ENCODE data around the gene SGSM2.

The SGSM2 gene

DNA sequence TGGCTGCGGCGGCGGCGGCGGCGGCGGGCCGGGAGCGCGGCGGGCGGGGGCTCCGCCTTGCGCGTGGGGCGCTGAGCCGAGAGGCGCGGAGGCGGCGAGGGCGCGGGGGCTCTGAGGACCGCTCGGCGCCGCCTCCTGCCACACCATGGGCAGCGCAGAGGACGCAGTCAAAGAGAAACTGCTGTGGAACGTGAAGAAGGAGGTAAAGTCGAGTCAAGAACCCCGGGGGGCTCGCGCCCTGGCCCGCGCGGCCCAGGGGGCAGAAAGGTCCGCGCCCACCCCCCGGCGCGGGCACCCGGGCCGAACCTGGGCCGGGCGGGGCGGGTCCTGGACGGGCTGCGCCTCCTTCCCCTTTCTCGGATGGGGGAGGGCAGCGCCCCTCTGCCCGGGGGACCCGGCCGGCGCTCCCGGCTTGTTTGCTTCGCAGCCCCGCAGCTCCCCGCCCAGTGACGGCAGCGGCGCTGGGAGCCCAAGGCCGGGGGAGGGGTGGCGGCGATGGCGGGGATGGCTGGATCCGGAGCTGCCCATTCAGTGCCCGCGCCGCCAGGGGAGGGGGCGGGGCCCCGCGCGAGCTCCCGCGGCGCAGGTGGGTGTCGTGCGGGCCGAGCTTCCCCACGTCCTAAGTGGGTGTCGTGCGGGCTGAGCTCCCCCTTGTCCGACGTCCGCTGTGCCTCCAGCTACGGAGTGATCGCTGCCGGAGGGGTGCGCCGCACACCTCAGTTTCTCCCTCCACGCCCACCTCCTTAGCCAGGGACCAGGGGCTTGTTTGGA, 428 bp downstream of the SGSM2 start:
- no peak for DNase-seq (ENCODE audit: low read depth)

DNA sequence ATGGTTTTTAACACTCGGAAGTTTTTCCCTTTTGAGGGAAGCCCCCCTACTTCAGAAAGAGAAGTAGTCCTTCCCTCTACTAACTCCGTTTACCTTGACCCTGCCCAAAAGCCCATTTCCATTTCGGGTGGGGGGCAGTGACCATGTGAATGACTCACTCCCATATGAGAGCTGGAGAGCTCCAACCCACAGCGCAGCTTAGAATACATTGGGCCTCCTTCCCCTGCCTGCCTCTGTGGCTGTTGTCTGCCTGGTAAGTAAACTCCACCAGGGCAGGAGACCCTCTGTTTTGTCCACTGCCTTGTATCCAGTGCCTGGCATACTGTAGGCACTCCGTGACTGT, 985 bp downstream of the SGSM2 start:
- no peak for DNase-seq (ENCODE audit: low read depth)

DNA sequence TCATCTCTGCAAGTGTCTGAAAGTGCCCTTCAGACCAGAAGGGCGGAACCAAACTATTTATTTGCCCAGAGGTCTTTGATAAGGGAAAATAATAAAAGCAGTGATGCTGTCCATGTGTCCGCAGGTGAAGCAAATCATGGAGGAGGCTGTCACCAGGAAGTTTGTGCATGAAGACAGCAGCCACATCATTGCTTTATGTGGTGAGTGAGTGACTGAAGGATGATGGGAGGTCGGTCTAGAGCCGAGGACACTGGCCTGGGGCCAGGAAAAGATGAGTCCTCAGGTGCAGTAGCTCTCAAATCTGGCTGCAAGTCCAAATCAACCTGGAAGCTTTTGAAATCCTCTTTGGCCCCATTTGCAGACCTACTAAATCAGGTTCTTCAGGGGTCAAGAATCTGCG, 6.1 kb downstream of the SGSM2 start:
- DNase-seq (ENCODE audit: low read depth), result no peak

DNA sequence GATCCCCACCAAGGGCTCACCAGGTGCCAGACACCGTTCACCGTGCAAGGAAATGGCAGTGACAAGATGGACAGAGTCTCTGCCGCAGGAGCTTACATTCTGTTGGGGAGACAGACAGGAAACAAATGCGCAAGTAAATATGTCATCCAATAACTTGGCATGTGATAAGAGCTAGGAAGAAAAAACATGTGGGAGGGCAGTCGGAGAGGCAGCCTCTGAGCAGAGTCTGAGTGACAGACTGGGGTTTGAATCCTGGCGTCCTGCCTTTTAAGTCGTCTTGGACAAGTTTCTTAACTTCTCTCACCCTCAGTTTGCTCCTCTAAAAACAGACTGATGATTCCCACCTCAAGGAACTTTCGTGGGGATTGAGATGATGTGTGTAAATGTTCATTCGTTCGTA, 7.2 kb downstream of the SGSM2 start:
- DNase-seq (ENCODE audit: low read depth), result no peak

DNA sequence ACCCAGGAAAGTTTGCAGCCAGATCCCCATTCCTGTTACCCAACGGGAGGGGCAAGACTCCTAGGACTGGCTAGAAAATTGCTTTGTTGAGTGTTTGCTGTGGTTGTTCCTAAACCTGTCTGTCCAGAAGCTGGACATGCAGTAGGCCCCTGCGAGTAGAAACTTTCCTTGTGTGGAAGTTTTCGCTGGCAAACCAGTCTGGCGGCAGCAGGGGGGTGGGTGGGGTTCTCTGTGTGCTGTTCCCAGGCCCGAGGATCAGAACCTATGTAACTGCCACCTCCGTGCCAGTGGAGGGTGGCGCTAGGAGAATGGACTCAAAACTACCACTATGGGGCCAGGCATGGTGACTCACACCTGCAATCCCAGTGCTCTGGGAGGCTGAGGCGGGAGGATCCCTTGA, 9.2 kb downstream of the SGSM2 start:
- no peak for DNase-seq (ENCODE audit: low read depth)

DNA sequence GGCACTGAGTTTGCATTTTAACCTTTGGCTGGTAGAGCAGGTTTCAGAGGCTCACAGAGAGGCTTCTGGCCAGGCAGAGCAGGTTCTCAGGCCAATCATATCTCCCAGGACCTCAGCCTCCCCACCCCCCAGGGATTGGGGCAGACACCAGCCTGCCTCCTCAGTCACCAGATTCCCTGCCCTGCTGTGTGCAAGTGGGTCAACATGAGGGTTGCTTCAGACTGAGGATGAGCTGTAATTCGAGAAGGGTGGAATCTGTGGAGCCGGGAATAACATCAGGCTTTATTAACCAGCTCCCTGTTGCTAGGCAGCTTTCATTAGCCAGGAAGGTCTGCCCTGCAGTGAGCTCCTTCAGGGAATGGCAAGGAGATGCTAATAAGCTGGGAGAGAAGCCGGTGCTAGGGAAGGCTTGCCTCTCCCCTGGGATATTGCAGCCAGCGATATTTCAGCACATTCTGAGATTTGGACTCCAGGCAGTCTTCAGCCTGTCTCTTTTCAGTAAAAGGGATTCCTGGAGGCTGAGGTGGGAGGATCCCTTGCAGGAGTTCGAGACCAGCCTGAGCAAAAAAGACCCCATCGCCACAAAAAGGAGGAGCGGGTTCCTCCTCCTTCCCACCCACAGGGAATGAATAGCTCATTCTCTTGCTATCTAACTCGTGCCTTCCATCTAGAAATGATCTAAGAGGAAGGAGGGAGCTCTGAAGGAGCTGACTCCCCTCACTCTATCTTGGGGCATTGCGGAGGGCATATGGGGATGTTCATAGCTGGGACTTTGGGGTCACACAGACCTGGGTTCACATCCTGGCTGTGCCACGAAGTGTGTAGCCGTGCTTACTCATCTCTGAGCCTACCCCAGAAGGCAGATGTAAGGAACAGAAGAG, 10.7 kb downstream of the SGSM2 start:
- no peak for DNase-seq (ENCODE audit: low read depth)

DNA sequence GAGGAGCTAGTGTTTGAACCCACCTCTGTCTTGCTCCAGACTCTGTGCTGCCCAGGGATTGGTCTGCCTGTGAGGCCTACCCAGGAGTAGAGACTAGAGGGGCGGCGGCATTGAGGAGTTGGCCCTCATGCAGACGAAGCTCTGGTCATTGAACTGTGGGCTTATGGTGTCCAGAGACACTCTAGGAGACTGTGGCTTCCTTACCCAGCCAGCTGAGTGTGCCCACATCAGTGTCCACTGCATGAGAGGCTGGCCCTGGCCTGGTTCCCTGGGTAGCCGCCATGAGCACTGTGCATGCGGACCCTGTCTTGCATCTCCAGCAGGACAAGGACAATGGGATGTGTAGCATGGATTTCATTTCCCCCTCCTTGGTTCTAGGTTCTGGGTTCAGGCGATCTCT, 14.0 kb downstream of the SGSM2 start:
- DNase-seq (ENCODE audit: low read depth), result no peak

DNA sequence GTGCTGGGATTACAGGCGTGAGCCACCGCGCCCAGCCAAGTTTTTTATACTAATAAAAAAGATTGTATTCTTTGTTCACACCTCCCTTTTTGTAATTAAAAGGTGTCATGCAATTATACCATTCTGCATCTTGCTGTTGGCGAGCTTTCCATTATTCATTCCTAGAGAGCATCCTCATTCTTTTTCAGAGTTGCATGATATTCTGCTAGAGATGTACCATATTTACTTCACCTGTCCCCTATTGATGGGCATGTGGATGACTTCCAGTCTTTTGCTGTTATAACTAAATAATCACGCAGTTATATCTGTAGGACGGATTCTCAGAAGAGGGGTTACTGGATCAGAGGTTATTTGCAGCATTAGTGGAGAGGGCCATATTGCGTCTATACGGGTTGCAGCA, 17.0 kb downstream of the SGSM2 start:
- DNase-seq (ENCODE audit: low read depth), result no peak

DNA sequence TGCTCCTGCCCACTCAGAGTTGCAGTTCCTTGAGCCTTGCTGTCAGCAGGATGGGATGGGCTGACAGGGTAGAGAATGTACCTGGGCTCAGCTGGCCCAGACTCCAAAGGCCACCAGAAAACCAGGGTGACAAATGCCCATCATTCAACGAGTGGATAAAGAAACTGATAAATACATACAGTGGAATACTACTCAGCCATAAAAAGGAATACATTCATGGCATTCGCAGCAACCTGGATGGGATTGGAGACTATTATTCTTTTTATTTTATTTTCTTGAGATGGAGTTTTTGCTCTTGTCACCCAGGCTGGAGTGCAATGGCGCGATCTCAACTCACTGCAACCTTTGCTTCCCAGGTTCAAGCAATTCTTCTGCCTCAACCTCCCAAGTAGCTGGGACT, 19.9 kb downstream of the SGSM2 start:
- DNase-seq (ENCODE audit: low read depth), result no peak

DNA sequence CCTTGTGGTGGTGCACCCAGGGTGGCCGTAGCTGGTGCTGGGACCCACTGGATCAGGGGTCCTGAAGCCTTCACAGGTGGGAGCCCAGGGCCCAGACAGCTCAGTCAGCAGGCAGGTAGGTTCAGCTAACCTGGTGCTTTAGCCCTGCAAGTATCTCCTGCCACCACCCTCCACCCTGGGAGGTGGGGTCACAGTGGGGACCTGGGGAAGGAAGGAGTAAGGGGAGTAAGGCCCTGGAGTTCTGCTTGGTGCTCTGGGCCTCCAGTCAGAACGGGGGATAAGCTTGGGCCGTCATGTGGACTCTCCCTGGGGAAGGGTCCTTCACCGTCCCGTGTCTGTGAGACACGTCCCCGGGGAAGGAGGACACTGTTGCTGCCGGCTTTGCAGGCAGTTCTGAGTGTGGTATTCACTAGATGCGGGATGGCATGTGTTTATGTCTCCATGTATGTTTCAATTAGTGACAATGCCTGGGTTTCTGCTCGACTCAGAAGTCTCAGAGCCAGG, 20.7 kb downstream of the SGSM2 start:
- DNase-seq (ENCODE audit: low read depth), result no peak

DNA sequence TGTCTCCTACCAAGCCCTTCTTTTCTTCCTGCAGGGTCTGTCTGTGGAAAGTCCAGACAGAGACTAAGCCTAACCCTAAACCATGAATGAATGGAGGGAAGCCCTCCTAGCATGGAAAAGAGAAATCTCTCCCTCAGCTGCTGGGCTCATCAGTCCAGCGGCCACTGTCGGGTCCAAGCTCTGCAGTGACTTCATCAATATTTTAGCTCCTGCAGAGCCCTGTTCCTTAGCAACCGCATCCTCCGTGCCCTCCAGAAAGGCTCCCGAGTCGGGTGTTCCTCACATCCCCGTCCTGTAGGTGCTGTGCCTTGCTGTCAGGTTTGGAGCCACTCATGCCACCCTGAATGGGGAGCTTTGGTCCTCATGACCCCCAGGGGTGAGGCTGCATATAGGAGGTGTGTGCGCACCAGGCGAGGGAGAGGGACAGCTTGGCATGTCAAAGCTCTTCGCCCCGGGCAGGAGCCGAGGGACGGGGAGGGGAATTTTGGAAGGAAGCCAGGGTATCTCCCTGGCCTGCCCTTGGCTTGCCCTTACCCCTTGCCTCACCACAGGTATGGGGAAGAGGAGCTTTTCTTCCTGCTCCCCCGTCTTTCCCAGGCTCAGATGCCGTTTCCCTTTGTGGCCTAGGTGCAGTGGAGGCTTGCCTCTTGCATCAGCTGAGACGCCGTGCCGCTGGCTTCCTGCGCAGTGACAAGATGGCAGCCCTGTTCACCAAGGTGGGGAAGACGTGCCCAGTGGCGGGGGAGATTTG, 23.9 kb downstream of the SGSM2 start:
- no peak for DNase-seq (ENCODE audit: low read depth)

DNA sequence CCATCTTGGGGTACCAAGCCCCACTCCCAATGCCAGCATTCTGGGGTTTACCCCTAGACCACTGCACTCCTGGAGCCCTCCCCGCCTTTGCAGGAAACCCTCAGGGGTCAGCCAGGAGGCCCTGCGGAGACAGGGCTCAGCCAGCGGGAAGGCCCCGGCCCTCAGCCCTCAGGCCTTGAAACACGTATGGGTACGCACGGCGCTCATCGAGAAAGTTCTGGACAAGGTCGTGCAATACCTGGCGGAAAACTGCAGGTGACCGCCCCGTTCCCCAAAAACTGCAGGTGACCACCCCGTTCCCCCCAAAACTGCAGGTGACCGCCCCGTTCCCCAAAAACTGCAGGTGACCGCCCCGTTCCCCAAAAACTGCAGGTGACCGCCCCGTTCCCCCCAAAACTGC, 24.7 kb downstream of the SGSM2 start:
- no peak for DNase-seq (ENCODE audit: low read depth)

DNA sequence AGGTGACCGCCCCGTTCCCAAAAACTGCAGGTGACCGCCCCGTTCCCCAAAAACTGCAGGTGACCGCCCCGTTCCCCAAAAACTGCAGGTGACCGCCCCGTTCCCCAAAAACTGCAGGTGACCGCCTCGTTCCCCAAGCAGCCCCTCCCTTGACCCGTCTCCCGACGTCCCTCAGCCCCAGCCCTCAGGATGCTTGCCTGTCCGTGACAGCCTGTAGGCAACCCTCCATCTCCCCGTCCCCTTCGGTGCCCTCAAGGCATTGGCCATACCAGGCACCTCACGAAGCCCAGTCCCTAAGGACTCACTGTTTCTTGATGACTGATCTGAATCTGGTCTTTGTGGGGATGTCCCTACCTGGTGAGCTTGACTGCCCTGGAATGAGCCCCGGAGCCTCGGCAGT, 25.1 kb downstream of the SGSM2 start:
- DNase-seq (ENCODE audit: low read depth), result no peak

DNA sequence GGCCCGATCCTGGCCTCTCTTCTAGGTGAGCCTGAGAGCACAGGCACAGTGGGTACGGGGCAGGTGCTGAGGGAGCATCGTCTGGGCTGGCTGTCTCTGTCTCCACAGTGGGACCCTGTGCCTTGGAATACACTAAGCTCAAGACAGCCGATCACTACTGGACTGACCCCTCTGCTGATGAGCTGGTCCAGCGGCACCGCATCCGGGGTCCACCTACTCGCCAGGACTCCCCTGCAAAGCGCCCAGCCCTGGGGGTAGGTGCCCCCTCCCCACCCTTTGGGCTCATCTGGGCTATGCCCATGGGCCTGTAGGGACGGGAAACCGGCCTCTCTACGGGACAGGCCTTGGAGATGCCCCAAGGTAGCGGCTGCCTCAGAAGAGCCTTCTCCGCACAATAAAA, 25.6 kb downstream of the SGSM2 start:
- no peak for DNase-seq (ENCODE audit: low read depth)

DNA sequence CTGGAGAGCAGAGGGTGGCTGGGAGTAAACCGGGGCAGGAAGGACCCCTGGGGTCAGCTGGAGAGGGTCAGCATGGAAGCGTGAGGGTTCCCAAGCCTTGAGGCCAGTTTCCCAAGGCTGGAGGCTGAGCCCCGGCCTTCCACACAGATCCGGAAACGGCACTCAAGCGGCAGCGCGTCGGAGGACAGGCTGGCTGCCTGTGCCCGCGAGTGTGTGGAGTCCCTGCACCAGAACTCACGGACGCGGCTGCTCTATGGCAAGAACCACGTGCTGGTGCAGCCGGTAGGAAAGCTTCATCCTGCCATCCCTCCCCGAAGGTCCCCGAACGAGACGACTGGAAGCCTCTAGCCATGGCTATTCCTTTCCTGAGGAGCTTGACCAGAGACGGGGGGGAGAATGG, 26.0 kb downstream of the SGSM2 start:
- DNase-seq (ENCODE audit: low read depth), result no peak

DNA sequence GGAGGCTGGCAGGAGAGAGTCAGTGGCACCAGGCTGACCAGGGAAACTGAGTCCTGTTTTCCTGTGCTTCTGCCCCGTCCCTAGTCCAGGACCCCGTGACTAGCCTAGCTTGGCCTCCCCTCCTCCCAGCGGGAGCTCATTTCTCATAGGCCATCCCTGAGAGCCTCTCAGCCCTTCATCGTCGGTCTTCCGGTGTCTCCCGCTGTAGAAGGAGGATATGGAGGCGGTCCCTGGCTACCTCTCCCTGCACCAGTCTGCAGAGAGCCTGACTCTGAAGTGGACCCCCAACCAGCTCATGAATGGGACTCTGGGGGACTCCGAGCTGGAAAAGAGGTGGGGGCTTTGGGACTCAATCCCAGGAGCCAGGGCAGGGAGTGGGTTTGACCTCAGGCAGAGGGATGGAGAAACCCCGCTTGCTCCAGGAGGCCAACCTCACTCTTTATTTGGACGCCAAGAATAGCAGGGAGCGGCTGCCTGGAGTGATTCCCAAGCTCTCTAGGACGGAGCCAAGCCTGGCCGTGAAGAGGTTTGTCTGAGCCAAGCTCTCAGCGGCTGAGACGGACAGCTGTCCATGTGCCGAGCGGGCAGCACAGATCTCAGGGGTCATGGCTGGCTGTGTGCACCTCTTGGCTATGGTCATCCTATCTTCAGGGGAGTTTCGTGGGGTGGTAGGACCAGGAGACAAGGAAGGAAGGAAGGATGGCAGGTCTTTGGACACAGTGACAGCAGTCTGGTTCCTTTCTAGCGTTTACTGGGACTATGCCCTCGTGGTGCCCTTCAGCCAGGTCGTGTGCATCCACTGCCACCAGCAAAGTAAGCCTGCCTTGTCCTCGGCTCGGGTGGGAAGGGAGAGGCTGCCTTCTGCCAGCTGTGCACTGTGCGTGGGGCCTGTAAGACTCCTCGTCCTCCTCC, 26.8 kb downstream of the SGSM2 start:
- DNase-seq (ENCODE audit: low read depth), result no peak

DNA sequence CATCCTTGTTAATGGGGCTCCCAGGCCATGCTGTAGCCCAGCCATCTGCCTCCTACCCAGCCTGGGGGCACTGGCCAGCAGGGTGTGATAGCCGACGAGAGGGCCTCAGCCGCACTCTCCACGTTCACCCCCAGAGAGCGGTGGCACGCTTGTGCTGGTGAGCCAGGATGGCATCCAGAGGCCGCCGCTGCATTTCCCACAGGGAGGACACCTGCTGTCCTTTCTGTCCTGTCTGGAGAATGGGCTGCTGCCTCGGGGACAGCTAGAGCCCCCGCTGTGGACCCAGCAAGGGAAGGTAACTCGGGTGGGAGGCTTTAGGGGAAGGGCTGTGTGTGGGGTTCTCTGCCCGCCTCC, 27.4 kb downstream of the SGSM2 start:
- DNase-seq (ENCODE audit: low read depth), result no peak

DNA sequence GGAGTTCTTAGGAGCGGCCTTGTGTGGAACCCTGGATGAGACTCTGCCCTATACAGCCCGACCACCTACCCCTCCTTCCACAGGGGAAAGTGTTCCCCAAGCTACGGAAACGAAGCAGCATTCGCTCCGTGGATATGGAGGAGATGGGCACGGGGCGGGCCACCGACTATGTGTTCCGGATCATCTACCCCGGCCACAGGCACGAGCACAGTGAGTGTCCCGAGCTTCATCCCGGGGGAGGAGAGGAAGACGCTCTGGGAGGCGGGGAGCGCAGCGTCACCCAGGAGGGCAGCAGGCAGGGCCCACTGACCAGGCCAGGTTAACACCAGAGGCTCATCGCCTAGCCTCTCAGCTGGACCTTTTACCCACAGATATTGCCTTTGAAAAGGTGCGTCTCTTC, 27.8 kb downstream of the SGSM2 start:
- no peak for DNase-seq (ENCODE audit: low read depth)

DNA sequence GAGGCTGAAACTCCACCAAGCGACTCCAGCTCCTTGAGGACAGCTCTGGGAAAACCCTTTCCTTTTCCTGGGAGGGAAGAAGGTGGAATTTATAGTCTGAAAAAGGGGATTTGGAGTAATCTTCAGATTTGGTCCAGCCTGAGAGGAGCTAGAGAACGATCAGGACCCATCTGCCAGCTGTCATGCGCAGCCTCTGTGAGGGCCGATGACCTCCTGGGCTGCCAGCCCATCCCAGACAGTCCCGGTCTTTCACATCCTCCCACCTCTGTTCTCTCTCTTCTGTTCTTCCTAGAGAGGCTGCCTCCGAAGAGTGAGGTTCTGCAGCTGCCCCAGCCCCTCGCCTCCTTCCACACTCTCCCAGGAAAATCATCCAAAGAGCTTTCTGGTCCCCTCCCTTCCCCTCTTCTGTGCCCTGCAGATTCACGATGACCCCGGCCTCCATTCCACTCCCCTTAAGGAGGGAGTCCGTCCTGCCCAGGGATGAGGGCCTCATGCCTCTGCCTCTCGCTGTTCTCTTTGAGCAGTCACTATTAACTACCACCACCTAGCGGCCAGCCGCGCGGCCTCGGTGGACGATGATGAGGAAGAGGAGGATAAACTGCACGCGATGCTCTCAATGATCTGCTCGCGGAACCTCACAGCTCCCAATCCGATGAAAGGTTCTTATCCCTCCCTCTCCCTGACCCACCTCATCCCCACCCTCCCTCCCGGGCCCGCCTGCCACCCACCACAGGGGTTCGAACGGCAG, 29.6 kb downstream of the SGSM2 start:
- no peak for DNase-seq (ENCODE audit: low read depth)

DNA sequence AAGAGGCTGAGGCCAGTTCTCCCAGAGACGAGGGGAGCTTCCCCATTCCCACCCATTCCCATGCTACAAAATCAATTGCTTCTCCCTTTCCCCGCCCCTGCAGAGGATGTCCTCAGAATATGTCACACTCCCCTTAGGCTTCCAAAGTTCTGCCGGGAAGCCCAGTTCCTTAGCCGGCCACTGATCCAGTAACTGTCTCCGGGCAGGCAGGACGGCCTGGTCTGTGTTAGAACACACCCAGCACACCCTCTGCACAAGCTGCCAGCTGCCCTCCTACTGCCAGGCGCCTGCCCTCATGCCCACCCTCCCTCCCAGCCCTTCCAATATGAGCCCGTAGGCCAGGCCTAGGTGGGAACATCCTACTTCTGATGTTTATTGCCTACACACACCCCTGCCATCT, 31.1 kb downstream of the SGSM2 start:
- no peak for DNase-seq (ENCODE audit: low read depth)

DNA sequence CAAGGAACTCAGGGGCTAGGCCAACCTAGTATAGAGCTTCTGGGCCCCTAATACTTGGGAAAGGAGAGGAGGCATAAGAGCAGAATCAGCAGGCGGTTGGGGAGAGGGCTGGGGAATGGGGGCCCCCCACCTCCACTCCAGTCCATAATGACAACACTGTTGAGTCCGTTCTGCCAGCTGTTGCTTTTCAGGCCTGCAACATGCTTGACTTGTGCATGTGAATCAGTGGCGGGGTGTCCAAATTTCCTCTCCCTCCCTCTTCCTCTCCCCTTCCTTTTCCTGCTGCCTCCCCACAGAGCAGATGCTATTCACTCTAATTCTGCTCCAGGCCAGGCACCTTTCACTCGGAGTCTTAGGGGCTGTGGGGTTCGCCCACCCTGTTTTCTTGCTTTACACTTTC, 31.7 kb downstream of the SGSM2 start:
- DNase-seq (ENCODE audit: low read depth), result no peak

All from HS-27A (cell line).